Activated T-cell treated with anti-CD3 and anti-CD28 coated beads, Interleukin-2, amount 50 U/mL, for 72 hours (primary cell): Measurements from ENCODE around the gene ROM1. TPM values are rescaled to one million over a fixed set of nuclear protein-coding genes. Genes with fewer than 3 reads are reported as not detected.
"Not testable (repeated sequence)": the region's sequence is repeated elsewhere in the genome, so short reads cannot be mapped to it uniquely, and the experiment has no call there.

ENCODE experiments used
- ATAC-seq, 2 donors: fragments of 150-1000 bp; cut with Tn5 transposase; replicated peaks in 1 of 2; 2 replicates each; pipeline ENCODE4 v1.10.0; 2021; ENCODE audit warnings: moderate library complexity in 2 of 2, mild to moderate bottlenecking in 1 of 2
- DNase-seq, 2 donors: peaks; one replicate each; pipeline ENCODE4 v3.0.0; 2021 to 2022; ENCODE audit warnings: mixed read lengths in 1 of 2
- H3K27ac Mint-ChIP-seq: one replicate; pipeline ENCODE4 v1.8.0; 2022; ENCODE audit warnings: mild to moderate bottlenecking, moderate library complexity, mixed read lengths
- H3K27me3 Mint-ChIP-seq: one replicate; pipeline ENCODE4 v1.8.0; 2022; ENCODE audit warnings: low read depth, mixed read lengths
- H3K36me3 Mint-ChIP-seq, 2 donors: one replicate each; pipeline ENCODE4 v1.8.0; 2022; ENCODE audit warnings: mixed read lengths in 2 of 2, mild to moderate bottlenecking in 1 of 2; ENCODE audit not compliant: insufficient read depth in 2 of 2
- H3K4me1 Mint-ChIP-seq: one replicate; pipeline ENCODE4 v1.8.0; 2022; ENCODE audit warnings: low read depth, mixed read lengths
- H3K4me3 Mint-ChIP-seq, 2 donors: one replicate each; pipeline ENCODE4 v1.8.0; 2022; ENCODE audit warnings: mild to moderate bottlenecking in 2 of 2, mixed read lengths in 2 of 2, moderate library complexity in 2 of 2
- H3K9me3 Mint-ChIP-seq, 2 donors: one replicate each; pipeline ENCODE4 v1.8.0; 2022; ENCODE audit warnings: mixed read lengths in 2 of 2
- total RNA-seq, 2 donors: library from RNA; stranded (reverse); gene quantifications; one replicate each; pipeline ENCODE4 v1.2.3, GENCODE V29; 2022

Gene ROM1, protein sequence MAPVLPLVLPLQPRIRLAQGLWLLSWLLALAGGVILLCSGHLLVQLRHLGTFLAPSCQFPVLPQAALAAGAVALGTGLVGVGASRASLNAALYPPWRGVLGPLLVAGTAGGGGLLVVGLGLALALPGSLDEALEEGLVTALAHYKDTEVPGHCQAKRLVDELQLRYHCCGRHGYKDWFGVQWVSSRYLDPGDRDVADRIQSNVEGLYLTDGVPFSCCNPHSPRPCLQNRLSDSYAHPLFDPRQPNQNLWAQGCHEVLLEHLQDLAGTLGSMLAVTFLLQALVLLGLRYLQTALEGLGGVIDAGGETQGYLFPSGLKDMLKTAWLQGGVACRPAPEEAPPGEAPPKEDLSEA
- 1 to 10 TPM; 5.1 to 6.7 TPM for total RNA-seq

DNA sequence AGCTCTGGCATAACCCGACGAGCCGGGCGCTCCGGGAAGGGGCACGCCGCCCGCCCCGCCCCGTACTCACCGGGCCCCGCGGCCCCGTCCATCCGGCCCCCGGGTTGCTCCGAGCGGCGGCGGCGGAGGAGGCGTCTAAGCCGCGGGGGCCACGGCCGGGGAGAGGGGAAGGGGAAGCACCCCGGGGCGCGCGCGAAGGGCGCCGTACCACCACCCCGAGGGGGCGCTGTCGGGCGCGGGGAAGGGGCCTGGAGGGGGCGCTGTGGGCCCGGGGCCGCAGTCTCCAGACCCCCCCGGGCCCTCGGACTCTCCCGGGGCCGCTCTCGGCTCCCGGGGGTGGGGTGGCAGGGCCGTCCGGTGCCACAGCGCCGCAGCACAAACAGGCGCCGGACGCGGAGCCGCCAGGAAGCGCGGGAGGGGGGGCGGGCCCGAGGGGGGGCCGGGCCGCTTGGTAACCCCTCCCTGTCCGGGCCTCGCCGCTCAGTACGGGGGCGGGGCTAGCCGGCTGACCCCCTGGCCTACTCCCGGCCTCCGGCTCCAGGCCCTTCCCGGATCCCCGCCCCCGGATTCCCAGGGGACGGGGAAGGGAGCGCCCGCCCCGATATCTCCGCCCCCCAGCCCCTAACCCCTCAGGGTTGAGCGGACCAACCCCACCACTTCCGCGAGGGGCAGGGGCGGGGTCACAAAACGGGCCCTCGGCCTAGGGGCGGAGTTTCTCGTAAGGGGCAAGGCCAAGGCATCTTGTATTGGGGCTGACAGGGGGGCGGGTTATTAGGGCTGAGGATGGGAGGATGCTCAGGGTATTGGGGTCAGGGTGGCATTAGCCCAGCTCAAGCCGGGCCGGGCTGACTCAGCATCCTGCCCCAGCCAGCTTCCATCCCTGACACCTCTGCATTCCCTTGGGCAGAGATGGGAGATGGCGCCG lies at the start of gene ROM1, which contains the start of gene EML3:
ROM1 (plus strand) TSS at position 892 of the 925 bp plus-strand sequence; CDS start at position 917, 25 bp downstream.
EML3 (minus strand) TSS at position 410 of the 925 bp plus-strand sequence; CDS start at position 92, 318 bp downstream.
- Mint-ChIP-seq H3K36me3 (peaks cover 9 to 14% of the 10 kb centered on the region in 2 donors), H3K4me1 (peaks cover 60% of the 10 kb centered on the region), H3K27me3 (no peaks in the 10 kb centered on the region)

DNA sequence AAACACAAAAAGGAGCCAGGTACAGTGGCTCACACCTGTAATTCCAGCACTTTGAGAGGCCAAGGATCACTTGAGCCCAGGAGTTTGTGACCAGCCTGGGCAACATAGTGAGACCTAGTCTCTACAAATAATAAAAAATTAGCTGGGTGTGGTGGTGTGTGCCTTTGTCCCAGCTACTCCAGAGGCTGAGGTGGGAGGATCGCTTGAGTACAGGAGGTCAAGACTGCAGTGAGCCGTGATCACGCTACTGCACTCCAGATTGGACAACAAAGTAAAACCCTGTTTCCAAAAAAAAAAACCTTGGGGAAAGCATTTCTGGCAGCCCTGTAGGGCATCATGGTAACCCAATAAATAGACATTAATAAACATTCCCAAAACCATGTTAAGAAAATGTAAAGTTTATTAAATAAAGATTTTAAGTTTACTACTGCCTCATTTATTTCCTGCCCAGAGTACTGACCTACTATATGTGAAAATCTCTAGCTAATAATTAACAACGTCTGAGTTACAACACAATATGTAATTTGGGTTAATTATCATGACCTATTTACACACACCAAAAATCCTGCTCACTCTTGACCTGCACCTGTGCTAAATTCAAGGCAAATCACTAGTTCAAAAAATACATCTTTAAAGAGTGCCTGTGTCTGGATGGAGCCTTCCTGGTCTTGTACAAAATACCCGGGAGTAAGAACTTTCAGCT lies 47.8 kb upstream of the ROM1 start:
- no peak for DNase-seq
- H3K27me3 Mint-ChIP-seq, result no peaks in the 10 kb centered on the region
- peaks cover 72% of the 10 kb centered on the region for H3K4me1 Mint-ChIP-seq
- peak overlapping the region; percentile 76 for H3K27ac Mint-ChIP-seq
- no peak overlapping the region for H3K4me3 Mint-ChIP-seq
- no peaks in the 10 kb centered on the region for H3K9me3 Mint-ChIP-seq
- H3K36me3 Mint-ChIP-seq, result peaks cover 14 to 37% of the 10 kb centered on the region in 2 donors
- no peak for ATAC-seq

More for the DNA sequence above, at the start of gene ROM1, which contains the start of gene EML3:
- DNase-seq, result peak; percentile 91 to 92
- no peaks in the 10 kb centered on the region for H3K9me3 Mint-ChIP-seq
- peak within 1 kb of the TSS; percentile 97 for H3K27ac Mint-ChIP-seq
- H3K4me3 Mint-ChIP-seq, result peak within 1 kb of the TSS; percentile 96 to 98
- ATAC-seq, result peak; percentile 75 to 77

DNA sequence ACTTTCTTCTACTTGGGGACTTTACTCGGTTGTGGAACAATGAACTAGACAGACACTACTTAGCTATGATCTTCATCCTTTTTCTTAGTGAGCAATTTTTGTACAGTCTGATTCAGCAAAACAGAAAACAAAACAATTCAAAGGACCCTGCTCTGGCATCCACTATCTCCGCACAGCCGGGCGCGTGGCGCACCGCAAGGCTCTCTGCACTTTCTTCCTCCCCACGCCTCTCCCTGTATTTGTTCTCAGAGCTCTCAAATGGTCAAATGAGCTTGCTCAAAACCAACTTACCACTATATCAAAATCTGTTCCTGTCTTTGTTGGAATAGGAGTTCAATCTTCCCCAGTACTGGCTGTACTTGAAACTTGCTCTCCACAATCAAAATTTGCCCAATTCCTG lies 46.8 kb upstream of the ROM1 start:
- DNase-seq (no peak), ATAC-seq (no peak)
- no peaks in the 10 kb centered on the region for H3K27me3 Mint-ChIP-seq
- peaks cover 20 to 46% of the 10 kb centered on the region in 2 donors for H3K36me3 Mint-ChIP-seq
- peaks cover 72% of the 10 kb centered on the region for H3K4me1 Mint-ChIP-seq
- H3K27ac Mint-ChIP-seq, result peak overlapping the region; percentile 95
- peak overlapping the region in 1 of 2 donors; percentile 9 for H3K4me3 Mint-ChIP-seq
- H3K9me3 Mint-ChIP-seq, result no peaks in the 10 kb centered on the region

DNA sequence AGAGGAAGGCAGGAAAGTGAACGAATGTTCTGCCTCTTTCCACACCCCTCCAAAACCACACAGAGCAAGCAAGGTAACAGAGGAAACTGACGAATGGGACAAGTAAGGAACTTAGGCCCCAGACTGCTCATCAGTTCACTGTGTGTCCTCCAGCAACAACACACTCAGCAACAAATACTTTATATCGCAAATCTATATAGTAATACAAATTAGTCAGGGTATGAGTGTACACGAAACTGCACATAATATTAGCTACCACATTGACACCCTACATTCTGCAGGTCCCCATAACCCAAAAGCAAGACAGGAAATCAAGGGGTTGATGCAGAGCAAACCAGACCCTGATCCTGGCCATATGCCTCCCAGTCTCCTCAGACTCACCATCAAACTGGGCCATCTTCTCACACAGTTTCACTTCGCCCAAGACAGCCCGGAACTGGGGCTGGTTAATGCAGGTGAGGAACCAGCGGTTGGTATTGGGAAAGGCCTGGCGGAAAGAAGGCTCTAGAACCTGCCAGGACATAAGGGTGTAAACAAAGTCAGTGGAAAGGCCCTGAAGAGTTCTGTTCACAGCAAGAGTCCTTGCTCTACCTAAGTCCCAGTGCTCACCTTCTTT lies 45.9 kb upstream of the ROM1 start:
- DNase-seq, result no peak
- ATAC-seq, result peak; percentile 15 to 47
- H3K9me3 Mint-ChIP-seq, result no peaks in the 10 kb centered on the region

DNA sequence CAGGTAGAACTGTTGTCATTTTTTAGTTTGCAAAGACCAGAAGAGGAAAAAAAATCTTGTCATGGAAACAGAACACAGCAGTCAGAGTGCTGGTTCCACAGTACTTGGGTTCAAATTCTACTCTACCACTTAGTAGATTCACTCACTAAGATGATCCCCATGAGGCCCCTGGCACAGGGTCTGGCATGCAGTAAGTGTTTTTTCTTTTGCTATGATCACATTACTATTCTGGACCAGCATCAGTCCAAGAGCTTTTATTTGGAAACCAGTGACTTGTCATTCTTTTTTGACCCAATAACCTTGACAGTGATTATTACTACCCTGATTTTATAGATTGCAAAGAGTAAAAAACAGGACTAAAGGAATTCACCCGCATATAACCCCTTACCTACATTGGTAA lies 43.4 kb upstream of the ROM1 start:
- Mint-ChIP-seq H3K27ac (peak overlapping the region; percentile 45), H3K36me3 (peaks cover 31 to 71% of the 10 kb centered on the region in 2 donors), H3K4me1 (peaks cover 75% of the 10 kb centered on the region), H3K27me3 (no peaks in the 10 kb centered on the region), H3K4me3 (peak overlapping the region; percentile 7 to 22), H3K9me3 (no peaks in the 10 kb centered on the region)
- ATAC-seq (no peak), DNase-seq (no peak)

More for the DNA sequence above, 45.9 kb upstream of the ROM1 start:
- peak overlapping the region; percentile 17 to 50 for H3K4me3 Mint-ChIP-seq
- no peaks in the 10 kb centered on the region for H3K27me3 Mint-ChIP-seq
- H3K4me1 Mint-ChIP-seq, result peaks cover 76% of the 10 kb centered on the region
- peaks cover 25 to 53% of the 10 kb centered on the region in 2 donors for H3K36me3 Mint-ChIP-seq
- H3K27ac Mint-ChIP-seq, result peak overlapping the region; percentile 95

DNA sequence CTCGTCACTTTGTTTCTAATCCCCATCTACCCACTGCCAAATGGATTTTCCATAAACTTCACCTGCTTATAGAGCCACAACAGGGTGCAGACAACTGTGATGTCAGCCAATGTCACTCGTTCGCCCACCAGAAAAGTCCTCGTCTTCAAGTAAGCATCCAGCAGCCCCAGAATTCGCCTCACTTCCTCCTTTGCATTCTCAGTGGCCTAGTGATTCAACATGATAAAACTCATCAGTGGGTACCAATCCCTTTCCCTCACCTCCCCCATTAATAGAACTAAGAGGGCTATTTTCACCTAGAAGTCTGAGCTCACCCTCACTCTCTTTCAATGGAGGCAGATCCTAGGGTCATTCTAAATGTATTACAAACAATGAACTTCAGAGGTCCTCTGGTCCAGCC lies 42.2 kb upstream of the ROM1 start:
- Mint-ChIP-seq H3K27ac (peak overlapping the region; percentile 99), H3K4me1 (peaks cover 82% of the 10 kb centered on the region), H3K36me3 (peaks cover 32 to 65% of the 10 kb centered on the region in 2 donors), H3K4me3 (peak overlapping the region; percentile 92 to 100)
- not testable (repeated sequence) for DNase-seq, ATAC-seq, H3K9me3 Mint-ChIP-seq, H3K27me3 Mint-ChIP-seq

DNA sequence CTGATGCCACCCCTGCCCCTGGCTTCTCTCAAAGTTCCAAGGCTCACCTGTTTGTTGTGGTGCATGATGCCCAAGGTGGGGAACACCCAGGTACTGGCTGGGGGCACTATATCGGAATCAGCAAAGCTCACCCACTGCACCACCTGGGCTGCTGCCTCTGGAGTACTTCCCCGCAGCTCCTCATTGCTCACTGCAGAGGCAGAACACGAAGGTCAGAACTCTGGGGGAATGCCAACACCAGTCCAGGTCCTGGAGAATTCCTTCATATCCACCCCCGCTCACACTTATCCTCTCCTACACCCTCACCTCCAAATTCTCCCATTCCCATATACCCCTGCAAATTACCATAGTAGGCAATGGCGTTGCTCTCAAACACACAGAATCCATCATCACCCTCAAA lies 41.6 kb upstream of the ROM1 start:
- H3K4me1 Mint-ChIP-seq, result peaks cover 76% of the 10 kb centered on the region

DNA sequence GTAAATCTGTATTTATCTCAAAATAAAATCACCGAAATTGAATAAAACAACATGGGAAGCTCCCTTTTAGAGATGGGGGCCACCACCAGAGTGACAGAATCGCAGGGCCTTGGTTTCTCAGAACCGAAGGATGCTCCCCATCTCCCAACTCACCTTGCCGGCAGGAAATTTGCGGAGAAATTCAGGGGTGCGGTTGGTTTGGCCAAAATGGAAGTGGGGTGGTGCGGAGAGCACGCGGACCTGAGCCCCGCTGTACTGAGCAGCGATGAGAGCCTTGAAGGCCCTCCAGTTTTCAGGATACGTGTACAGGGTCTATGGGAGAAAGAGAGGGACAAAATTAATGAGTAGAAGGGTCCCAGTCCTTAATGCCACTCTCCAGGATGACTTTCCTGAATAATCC lies 40.6 kb upstream of the ROM1 start:
- H3K4me3 Mint-ChIP-seq, result peak overlapping the region; percentile 92 to 100
- DNase-seq (no peak), ATAC-seq (no peak)
- H3K4me1 Mint-ChIP-seq, result peaks cover 67% of the 10 kb centered on the region
- H3K9me3 Mint-ChIP-seq, result no peaks in the 10 kb centered on the region
- H3K36me3 Mint-ChIP-seq, result peaks cover 25 to 52% of the 10 kb centered on the region in 2 donors
- no peaks in the 10 kb centered on the region for H3K27me3 Mint-ChIP-seq
- peak overlapping the region; percentile 99 for H3K27ac Mint-ChIP-seq

More for the DNA sequence above, 41.6 kb upstream of the ROM1 start:
- H3K27ac Mint-ChIP-seq, result peak overlapping the region; percentile 99
- peak overlapping the region; percentile 92 to 100 for H3K4me3 Mint-ChIP-seq
- peaks cover 28 to 59% of the 10 kb centered on the region in 2 donors for H3K36me3 Mint-ChIP-seq
- H3K9me3 Mint-ChIP-seq, H3K27me3 Mint-ChIP-seq, ATAC-seq, DNase-seq: not testable (repeated sequence)

DNA sequence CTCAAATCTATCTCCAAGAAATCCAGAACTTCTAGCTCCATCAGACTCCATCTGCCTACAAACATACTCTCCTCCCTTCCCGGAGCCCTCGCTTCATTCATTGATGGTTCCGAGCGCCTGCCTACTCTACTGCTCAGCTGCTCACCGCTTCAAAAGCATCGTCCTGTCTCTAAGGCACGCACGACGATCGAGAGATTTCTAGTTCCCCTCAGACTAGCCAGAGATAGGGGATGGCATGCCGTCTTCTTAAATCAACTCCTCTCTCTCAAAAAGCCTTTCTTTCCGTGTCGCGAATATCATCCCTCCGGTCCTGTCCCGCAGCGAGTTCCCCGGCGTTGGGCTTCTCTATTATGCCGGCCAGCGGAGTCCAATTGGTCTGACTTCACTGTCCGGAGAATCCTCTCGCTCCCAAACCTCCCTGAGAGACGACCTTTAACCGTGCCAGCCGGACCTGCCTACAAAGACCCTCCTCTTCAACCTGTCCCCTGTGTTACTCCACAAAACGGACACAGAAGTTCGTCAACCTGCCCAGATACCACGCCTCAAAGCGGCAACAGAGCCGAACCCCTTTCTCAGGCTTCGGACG lies 40.0 kb upstream of the ROM1 start:
- H3K27ac Mint-ChIP-seq, result peak overlapping the region; percentile 99
- ATAC-seq, result no peak
- H3K4me1 Mint-ChIP-seq, result peaks cover 63% of the 10 kb centered on the region
- H3K27me3 Mint-ChIP-seq, result no peaks in the 10 kb centered on the region
- peaks cover 24 to 55% of the 10 kb centered on the region in 2 donors for H3K36me3 Mint-ChIP-seq
- peak overlapping the region; percentile 92 to 100 for H3K4me3 Mint-ChIP-seq
- H3K9me3 Mint-ChIP-seq, result no peaks in the 10 kb centered on the region
- peak in 1 of 2 donors; percentile 28 for DNase-seq

DNA sequence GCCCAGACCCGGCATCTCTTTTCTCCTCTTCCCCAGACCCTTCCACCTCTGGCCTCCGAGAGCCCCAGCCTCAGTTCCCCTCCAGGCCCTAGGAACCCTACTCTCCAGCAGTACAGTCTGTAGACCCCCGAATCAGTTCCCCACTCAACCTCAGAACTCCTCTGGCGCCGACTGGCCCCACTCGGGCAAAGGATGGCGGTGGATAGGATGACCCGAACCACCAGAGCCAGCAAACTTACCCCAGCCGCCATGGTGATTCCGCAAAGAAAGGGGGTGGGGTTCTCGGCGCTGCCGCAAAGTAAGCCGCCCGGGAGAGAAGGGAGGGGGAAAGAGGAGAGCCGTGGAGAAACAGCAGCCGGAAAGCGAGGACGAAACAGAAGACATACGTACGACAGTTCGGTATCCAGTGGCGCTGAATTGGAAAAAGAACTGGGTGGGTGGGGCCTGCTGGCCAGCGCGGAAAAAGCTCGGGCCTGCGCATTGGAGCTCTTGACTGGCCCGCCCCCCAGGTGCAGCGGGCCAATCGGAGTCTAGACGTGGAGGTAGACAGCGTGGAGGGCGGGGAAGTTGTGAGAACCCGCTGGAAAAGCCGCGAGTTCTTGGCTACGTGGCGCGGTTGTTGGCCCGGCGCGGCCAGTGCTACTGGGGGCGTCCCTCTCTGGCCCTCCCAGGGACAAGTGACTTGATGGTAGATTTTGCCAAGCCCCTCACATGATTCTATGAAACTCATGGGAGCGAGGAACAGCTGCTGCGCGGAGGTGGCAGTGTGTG lies 39.3 kb upstream of the ROM1 start, which contains the start of gene EEF1G:
EEF1G (minus strand) TSS at position 300 of the 771 bp plus-strand sequence; CDS start at position 251, 49 bp downstream.
- H3K36me3 Mint-ChIP-seq, result peaks cover 24 to 52% of the 10 kb centered on the region in 2 donors
- H3K4me1 Mint-ChIP-seq, result peaks cover 57% of the 10 kb centered on the region
- peak within 1 kb of the TSS; percentile 99 for H3K27ac Mint-ChIP-seq
- H3K9me3 Mint-ChIP-seq, result no peaks in the 10 kb centered on the region
- H3K27me3 Mint-ChIP-seq, result no peaks in the 10 kb centered on the region
- H3K4me3 Mint-ChIP-seq, result peak within 1 kb of the TSS; percentile 92 to 100
- peak; percentile 98 to 99 for DNase-seq
- ATAC-seq, result peak; percentile 94 to 96

DNA sequence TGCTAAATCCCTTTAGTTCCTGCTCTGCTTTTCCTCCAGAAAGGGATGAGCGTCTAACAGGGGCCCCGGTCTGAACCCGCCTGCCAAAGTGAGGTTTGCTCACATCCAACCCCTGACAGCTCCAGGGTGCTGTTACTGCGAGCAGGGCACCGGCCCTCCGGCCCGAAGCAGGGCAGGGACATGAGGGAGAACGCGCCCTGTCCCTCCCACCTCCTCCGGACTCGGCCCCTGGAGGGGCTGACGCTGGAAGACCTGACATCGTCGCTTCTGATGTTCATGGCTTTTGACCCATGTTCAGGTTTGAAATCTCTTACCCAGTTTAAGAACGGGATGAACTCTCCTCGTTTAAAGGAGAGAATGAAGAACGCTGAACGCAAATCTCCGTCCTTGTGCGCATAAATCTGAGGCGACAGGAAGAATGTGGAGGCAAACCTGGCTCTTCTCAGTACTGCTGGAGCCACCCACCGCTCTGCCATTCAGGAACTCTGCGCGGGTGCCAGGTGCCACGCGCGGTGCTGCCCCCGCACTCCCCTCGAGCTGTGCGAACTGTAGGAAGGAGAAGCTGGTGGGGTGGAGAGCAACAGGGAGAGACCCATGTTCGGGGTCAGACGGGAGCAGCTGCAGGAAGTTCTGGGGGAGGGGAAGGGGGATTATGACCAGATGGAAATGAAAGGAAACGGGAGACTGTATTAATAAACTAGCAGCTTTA lies 38.5 kb upstream of the ROM1 start:
- Mint-ChIP-seq H3K4me1 (peaks cover 51% of the 10 kb centered on the region), H3K9me3 (no peaks in the 10 kb centered on the region), H3K4me3 (peak overlapping the region; percentile 92 to 100), H3K27ac (peak overlapping the region; percentile 99), H3K36me3 (peaks cover 24 to 47% of the 10 kb centered on the region in 2 donors), H3K27me3 (no peaks in the 10 kb centered on the region)
- DNase-seq (peak; percentile 26 to 34), ATAC-seq (peak; percentile 18 to 30)
